Measurements from ENCODE around the gene TRIM66.
A peak's percentile ranks its signal among the peaks of the same experiment; 100 is the strongest.

Gene TRIM66, protein sequence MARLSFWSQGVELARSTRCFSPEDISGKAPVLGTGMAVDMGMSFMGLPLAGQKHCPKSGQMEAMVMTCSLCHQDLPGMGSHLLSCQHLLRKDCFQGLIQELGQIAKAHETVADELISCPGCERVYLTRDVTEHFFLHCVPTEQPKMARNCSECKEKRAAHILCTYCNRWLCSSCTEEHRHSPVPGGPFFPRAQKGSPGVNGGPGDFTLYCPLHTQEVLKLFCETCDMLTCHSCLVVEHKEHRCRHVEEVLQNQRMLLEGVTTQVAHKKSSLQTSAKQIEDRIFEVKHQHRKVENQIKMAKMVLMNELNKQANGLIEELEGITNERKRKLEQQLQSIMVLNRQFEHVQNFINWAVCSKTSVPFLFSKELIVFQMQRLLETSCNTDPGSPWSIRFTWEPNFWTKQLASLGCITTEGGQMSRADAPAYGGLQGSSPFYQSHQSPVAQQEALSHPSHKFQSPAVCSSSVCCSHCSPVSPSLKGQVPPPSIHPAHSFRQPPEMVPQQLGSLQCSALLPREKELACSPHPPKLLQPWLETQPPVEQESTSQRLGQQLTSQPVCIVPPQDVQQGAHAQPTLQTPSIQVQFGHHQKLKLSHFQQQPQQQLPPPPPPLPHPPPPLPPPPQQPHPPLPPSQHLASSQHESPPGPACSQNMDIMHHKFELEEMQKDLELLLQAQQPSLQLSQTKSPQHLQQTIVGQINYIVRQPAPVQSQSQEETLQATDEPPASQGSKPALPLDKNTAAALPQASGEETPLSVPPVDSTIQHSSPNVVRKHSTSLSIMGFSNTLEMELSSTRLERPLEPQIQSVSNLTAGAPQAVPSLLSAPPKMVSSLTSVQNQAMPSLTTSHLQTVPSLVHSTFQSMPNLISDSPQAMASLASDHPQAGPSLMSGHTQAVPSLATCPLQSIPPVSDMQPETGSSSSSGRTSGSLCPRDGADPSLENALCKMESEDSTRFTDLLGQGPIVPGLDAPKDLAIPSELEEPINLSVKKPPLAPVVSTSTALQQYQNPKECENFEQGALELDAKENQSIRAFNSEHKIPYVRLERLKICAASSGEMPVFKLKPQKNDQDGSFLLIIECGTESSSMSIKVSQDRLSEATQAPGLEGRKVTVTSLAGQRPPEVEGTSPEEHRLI (N-terminal part only)

DNA sequence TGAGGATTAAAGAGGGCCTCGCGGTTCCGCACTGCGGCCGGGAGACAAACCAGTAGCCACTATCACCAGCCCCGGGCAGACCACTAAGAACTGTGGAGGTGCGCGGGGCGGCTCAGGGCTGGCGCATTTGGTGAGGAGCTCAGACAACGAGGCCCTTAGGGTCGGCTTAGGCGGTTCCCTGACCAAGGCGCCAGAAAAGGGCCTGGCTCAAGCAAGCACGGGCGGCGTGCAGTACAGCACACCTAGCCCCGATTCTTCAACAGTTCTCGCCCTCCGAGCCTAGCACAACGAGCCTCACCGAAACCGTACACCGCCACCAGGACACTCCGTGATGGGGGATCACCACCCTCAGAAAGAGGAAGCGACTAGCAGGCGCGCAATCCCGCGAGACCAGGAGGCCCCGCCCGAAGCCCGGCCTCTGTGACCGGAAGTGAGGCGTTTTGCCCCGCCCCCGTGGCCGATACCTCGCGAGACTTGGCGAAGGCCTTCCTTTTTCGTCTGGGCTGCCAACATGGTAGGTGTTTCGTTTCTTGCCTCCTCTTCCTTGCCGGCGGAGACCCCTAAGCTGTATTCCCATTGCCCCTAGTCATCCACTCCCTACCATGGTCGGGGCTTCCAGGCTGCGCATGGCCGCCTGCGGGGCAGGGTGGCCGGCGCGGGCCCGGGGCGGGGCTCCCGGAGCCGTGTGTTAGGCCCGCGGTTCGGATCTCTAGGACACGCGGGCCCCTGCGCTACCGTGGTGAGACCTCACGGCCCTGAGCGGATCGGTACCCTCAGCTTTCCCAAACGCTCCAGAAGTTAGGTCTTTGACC lies at the start of gene TRIM66, which contains the start of gene RPL27A:
TRIM66 (minus strand) TSS at position 363 of the 812 bp plus-strand sequence. CDS start 10,391 bp downstream, outside the sequence.
RPL27A (plus strand) TSS at position 490 of the 812 bp plus-strand sequence; CDS start at position 512, 22 bp downstream.
- H3K4me3 Mint-ChIP-seq: peak within 1 kb of the TSS; percentile 94
- TF ChIP-seq, protein P1, sequence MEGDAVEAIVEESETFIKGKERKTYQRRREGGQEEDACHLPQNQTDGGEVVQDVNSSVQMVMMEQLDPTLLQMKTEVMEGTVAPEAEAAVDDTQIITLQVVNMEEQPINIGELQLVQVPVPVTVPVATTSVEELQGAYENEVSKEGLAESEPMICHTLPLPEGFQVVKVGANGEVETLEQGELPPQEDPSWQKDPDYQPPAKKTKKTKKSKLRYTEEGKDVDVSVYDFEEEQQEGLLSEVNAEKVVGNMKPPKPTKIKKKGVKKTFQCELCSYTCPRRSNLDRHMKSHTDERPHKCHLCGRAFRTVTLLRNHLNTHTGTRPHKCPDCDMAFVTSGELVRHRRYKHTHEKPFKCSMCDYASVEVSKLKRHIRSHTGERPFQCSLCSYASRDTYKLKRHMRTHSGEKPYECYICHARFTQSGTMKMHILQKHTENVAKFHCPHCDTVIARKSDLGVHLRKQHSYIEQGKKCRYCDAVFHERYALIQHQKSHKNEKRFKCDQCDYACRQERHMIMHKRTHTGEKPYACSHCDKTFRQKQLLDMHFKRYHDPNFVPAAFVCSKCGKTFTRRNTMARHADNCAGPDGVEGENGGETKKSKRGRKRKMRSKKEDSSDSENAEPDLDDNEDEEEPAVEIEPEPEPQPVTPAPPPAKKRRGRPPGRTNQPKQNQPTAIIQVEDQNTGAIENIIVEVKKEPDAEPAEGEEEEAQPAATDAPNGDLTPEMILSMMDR (IDR thresholded peaks at IDR 0.05): no peak
- peaks cover 45% of the 10 kb centered on the region for H3K36me3 Mint-ChIP-seq (ENCODE audit: low read depth)
- no peaks in the 10 kb centered on the region for H3K9me3 Mint-ChIP-seq
- peak within 1 kb of the TSS; percentile 97 for H3K27ac Mint-ChIP-seq
- peak; percentile 100 for DNase-seq
- peaks cover 57% of the 10 kb centered on the region for H3K4me1 Mint-ChIP-seq
- no peaks in the 10 kb centered on the region for H3K27me3 Mint-ChIP-seq (ENCODE audit: low read depth, poor library complexity)

DNA sequence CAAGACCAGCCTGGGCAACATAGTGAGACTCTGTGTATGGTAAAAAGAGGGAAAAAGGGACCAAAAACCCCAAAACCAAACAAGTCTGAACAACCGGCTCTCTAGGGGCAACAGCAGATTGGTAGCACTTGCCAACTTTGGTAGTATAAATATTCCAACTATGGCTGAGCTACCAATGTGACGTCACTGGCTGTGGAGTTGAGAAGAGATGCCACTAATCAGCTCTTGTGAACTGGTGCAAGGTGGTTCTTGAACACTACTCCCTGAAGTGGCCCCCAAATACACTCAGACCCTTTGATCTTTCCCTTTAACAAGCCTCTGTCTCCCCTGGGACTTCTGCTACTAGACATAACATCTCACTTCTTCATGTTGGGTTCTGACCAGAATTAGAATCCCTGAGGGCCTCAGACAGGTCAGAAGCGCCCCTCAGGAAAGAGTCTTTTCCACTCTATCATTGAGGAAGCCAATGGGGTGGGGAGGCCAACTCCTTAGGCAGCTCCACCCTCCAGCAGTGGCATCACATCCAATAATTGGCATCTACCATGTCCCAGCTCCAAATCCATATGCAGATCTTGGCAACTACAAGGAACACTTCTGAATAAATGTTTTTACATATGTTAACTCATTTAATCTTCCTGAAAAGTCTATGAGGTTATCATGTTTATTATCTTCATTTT lies 49.3 kb upstream of the TRIM66 start:
- H3K4me1 Mint-ChIP-seq: peaks cover 17% of the 10 kb centered on the region
- H3K27me3 Mint-ChIP-seq (ENCODE audit: low read depth, poor library complexity): no peaks in the 10 kb centered on the region
- TF ChIP-seq, protein P1 (IDR thresholded peaks at IDR 0.05): no peak
- no peak overlapping the region for H3K4me3 Mint-ChIP-seq
- peak overlapping the region; percentile 92 for H3K27ac Mint-ChIP-seq
- H3K9me3 Mint-ChIP-seq: no peaks in the 10 kb centered on the region
- H3K36me3 Mint-ChIP-seq (ENCODE audit: low read depth): peaks cover 17% of the 10 kb centered on the region
- DNase-seq: no peak

DNA sequence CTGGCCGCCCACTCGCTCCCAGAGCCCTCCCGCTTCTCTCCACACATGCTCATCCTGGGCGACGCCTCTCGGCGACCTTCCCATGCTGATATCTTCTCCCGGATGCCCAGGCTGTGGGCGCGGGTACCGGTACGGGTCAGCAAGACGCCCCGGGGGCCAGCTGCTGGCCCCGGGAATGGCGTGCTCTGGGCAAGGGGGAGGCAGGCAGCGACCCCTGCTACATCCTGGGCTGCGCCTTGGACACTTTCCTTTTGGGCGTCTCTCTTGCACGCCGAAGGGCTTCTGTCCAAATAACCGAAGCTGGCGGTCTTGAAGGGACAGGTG lies 48.2 kb upstream of the TRIM66 start:
- H3K36me3 Mint-ChIP-seq (ENCODE audit: low read depth): peaks cover 22% of the 10 kb centered on the region
- peaks cover 17% of the 10 kb centered on the region for H3K4me1 Mint-ChIP-seq
- no peaks in the 10 kb centered on the region for H3K9me3 Mint-ChIP-seq
- no peak overlapping the region for H3K27ac Mint-ChIP-seq
- TF ChIP-seq, protein P1 (IDR thresholded peaks at IDR 0.05): no peak
- no peak for DNase-seq
- H3K27me3 Mint-ChIP-seq (ENCODE audit: low read depth, poor library complexity): no peaks in the 10 kb centered on the region
- H3K4me3 Mint-ChIP-seq: no peak overlapping the region

DNA sequence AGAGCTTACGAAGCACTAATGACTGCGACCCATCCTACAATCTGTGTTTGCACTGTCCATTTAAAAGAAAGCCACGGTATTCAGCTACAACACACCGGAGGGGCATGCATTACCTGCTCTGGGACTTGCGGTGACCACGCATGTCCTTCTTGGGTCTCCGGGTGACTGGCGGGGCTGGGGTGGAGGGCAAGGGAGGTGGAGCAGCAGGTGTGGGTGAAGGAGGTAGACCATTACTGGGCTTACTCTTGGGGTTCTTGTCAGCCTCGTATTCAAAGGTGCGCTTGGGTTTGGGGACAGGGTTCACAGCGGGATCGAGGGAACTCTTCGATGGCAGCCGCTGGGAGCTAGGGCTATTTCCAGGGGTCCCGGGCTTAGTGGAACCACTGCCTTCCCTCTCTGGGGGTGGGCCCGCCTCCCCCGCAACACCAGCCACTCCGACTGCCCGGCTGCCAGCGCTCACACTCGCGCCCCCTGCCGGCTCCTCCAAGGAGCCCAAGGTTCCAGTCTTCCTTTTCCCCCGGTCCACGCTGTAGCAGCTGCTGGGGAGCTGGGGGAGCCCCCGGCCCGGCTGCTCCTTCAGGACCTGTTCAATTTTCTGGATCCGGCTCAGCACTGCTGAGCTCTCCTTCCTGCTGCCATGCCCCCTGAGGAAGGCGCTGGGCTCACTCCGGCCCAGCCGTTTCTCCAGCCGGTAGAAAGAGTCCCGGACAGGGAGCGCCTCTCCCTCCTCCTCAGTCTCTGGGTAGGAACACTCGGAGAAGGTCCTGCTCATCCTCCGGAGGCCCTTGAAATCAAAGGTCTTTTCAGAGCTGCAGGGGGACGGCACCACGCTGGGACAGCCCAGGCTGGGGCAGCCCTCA lies 47.6 kb upstream of the TRIM66 start:
- H3K27me3 Mint-ChIP-seq (ENCODE audit: low read depth, poor library complexity): no peaks in the 10 kb centered on the region
- no peak overlapping the region for H3K4me3 Mint-ChIP-seq
- H3K27ac Mint-ChIP-seq: peak overlapping the region; percentile 74
- TF ChIP-seq, protein P1 (IDR thresholded peaks at IDR 0.05): no peak
- DNase-seq: no peak
- peaks cover 17% of the 10 kb centered on the region for H3K4me1 Mint-ChIP-seq
- no peaks in the 10 kb centered on the region for H3K9me3 Mint-ChIP-seq
- peaks cover 22% of the 10 kb centered on the region for H3K36me3 Mint-ChIP-seq (ENCODE audit: low read depth)

Data from nephron progenitor cell (in vitro differentiated cells).